Prostate gland (tissue), 2 donors: Measurements from ENCODE around the gene SPAG6. TPM values are rescaled to one million over a fixed set of nuclear protein-coding genes. Genes with fewer than 3 reads are reported as not detected.

Source experiments
- DNase-seq: peaks from one replicate; pipeline ENCODE4 v3.0.0-alpha.2; 2019; ENCODE audit warnings: low spot score
- H3K27ac ChIP-seq, 2 donors: fragments of 200-600 bp; sonication (generic); 2 replicates each; pipeline ENCODE4 v1.5.1; 2017 to 2019
- H3K27me3 ChIP-seq: fragments of 200-600 bp; sonication (generic); replicated peaks from 2 replicates; pipeline ENCODE4 v1.5.1; 2019; ENCODE audit not compliant: insufficient read depth
- H3K36me3 ChIP-seq, 2 donors: fragments of 200-600 bp; sonication (generic); 1 replicate in 1 of 2; 2 replicates in 1 of 2; pipeline versions ENCODE4 v1.5.1 to v1.8.1; 2017 to 2019
- H3K4me1 ChIP-seq: fragments of 200-600 bp; sonication (generic); replicated peaks from 2 replicates; pipeline ENCODE4 v1.5.1; 2019
- H3K4me3 ChIP-seq, 2 donors: fragments of 200-600 bp; sonication (generic); 2 replicates each; pipeline ENCODE4 v1.5.1; 2017 to 2019
- H3K9me3 ChIP-seq: fragments of 200-600 bp; sonication (generic); 2 replicates; pipeline ENCODE4 v1.5.1; 2017
- POLR2A ChIP-seq: fragments of 450-650 bp; IDR thresholded peaks from one replicate; pipeline ENCODE4 v1.6.1; 2016; ENCODE audit warnings: antibody characterized with exemption, mild to moderate bottlenecking
- POLR2AphosphoS5 ChIP-seq: sonication (generic); formaldehyde crosslinking; IDR thresholded peaks from one replicate; pipeline ENCODE4 v1.6.1; 2017; ENCODE audit warnings: antibody characterized with exemption
- WGBS: methylation state at CpG from one replicate; pipeline ENCODE4 v1.1.5; 2018; 5-methylcytosine and 5-hydroxymethylcytosine counted together
- intact Hi-C: fragments of 100-400 bp; cut with DNase I; formaldehyde crosslinking; loops from one replicate; pipeline ENCODE4 v1.14.2; 2022
- total RNA-seq, 2 donors: library from RNA; depleted of rRNA; stranded (reverse); fragments of >200 nt; gene quantifications; one replicate each; pipeline ENCODE4 v1.1.0, GENCODE V29; 2016
- TF ChIP-seq, protein P1 (sequence below), 4 experiments: fragments of 200-600 bp in 2 of 4; fragments of 450-650 bp in 2 of 4; sonication (generic) in 2 of 4; IDR thresholded peaks; 1 replicate in 3 of 4; 2 replicates in 1 of 4; pipeline ENCODE4 v1.5.1; 2016 to 2019; ENCODE audit warnings: antibody characterized with exemption in 4 of 4, mild to moderate bottlenecking in 2 of 4, moderate library complexity in 2 of 4

SPAG6 gene
- total RNA-seq, 2 donors from 2014 or later = 5.8 to 20.3 TPM

DNA sequence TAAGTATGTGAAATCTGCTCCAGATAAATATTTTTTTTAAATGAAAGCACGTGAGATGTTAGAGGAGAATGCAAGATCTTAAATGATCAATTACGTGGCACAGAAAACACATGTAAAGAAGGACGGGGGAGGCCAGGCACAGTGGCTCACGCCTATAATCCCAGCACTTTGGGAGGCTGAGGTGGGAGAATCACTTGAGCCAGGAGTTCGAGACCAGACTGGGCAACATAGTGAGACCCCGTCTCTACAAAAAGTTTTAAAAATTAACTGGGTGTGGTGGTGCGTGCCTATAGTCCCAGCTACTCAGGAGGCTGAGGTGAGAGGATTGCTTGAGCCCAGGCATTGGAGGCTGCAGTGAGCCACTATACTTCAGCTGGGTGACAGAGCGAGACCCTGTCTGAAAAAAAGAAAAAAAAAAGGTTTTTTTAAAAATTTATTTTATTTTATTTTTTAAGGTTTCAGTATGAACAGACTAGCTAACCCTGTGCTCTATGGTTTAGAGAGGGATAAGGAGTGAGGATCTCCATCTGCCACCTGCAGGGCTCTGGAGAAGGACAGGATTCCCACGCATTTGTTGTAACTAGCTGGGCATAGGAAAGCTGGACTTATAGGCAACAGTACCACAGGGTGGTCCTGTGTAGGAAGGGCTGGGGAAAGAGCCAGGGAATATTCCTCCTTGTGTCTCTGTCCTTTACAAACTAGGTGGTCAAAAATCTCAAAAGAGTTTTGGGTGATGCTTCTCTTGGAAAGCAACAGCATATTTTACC is 113.2 kb downstream of the SPAG6 start:
- Histone ChIP-seq H3K4me3 (no peak overlapping the region), H3K27me3 (no peaks in the 10 kb centered on the region), H3K9me3 (no peaks in the 10 kb centered on the region), H3K27ac (no peak overlapping the region), H3K36me3 (no peaks in the 10 kb centered on the region), H3K4me1 (no peaks in the 10 kb centered on the region)
- TF ChIP-seq POLR2A (no peak), POLR2AphosphoS5 (no peak)
- TF ChIP-seq, protein P1, sequence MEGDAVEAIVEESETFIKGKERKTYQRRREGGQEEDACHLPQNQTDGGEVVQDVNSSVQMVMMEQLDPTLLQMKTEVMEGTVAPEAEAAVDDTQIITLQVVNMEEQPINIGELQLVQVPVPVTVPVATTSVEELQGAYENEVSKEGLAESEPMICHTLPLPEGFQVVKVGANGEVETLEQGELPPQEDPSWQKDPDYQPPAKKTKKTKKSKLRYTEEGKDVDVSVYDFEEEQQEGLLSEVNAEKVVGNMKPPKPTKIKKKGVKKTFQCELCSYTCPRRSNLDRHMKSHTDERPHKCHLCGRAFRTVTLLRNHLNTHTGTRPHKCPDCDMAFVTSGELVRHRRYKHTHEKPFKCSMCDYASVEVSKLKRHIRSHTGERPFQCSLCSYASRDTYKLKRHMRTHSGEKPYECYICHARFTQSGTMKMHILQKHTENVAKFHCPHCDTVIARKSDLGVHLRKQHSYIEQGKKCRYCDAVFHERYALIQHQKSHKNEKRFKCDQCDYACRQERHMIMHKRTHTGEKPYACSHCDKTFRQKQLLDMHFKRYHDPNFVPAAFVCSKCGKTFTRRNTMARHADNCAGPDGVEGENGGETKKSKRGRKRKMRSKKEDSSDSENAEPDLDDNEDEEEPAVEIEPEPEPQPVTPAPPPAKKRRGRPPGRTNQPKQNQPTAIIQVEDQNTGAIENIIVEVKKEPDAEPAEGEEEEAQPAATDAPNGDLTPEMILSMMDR (IDR thresholded peaks at IDR 0.05) = no peak
- DNase-seq = no peak
- WGBS = 92% methylated on average over 9 of the region's 9 CpGs
- intact Hi-C loops = no loop called here

DNA sequence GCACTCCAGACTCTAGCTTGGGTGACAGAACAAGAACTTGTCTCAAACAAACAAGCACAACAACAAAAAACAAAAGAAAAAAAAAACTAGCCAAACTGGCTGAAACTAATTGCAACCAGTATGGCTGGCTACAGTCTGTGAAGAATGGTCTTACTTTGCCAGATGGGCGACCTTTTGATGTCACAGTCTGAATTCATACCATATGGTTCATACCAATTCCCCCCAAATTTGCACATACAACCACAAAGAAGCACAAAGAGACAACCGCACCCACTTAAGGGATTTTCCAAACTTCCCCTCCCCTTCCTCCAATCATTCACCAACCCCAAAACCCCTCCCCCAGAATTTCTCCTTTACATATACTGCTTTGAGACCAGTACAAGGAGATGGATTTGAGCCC is 114.2 kb downstream of the SPAG6 start:
- no peak overlapping the region for H3K4me3 ChIP-seq
- no peaks in the 10 kb centered on the region for H3K4me1 ChIP-seq
- TF ChIP-seq POLR2A (no peak), POLR2AphosphoS5 (no peak)
- TF ChIP-seq, protein P1 (IDR thresholded peaks at IDR 0.05) = no peak
- WGBS = 95% methylated on average over 2 of the region's 2 CpGs
- intact Hi-C loops = no loop called here
- no peak overlapping the region for H3K27ac ChIP-seq
- no peaks in the 10 kb centered on the region for H3K36me3 ChIP-seq
- DNase-seq = no peak
- no peaks in the 10 kb centered on the region for H3K27me3 ChIP-seq
- H3K9me3 ChIP-seq = no peaks in the 10 kb centered on the region

- no peak overlapping the region for H3K27ac ChIP-seq
- WGBS = 92% methylated on average over 7 of the region's 7 CpGs
- DNase-seq = no peak
- TF ChIP-seq, protein P1 (IDR thresholded peaks at IDR 0.05) = no peak
- no peak for TF ChIP-seq POLR2AphosphoS5
- no peak overlapping the region for H3K4me3 ChIP-seq
- no peaks in the 10 kb centered on the region for H3K4me1 ChIP-seq
- no peaks in the 10 kb centered on the region for H3K27me3 ChIP-seq
- no peaks in the 10 kb centered on the region for H3K9me3 ChIP-seq
- intact Hi-C loops = no loop called here
- H3K36me3 ChIP-seq = no peaks in the 10 kb centered on the region
These were observed 114.8 kb downstream of the SPAG6 start for GRCh38 chr10:22460101-22460500.

- intact Hi-C loops = no loop called here
- no peaks in the 10 kb centered on the region for H3K27me3 ChIP-seq
These were observed 115.5 kb downstream of the SPAG6 start for GRCh38 chr10:22460531-22461403.

More at GRCh38 chr10:22460531-22461403, 115.5 kb downstream of the SPAG6 start:
- 91% methylated on average over 6 of the region's 6 CpGs for WGBS
- no peaks in the 10 kb centered on the region for H3K4me1 ChIP-seq
- H3K4me3 ChIP-seq = no peak overlapping the region
- H3K36me3 ChIP-seq = no peaks in the 10 kb centered on the region
- no peaks in the 10 kb centered on the region for H3K9me3 ChIP-seq
- TF ChIP-seq POLR2AphosphoS5 (no peak), POLR2A (no peak)
- TF ChIP-seq, protein P1 (IDR thresholded peaks at IDR 0.05) = no peak
- DNase-seq = no peak
- H3K27ac ChIP-seq = no peak overlapping the region
